GM18951 (cell line): Measurements from ENCODE around the gene CHST3.

Source experiments
- POLR2A ChIP-seq: IDR thresholded peaks from 4 replicates; pipeline ENCODE4 v1.6.1; 2011; ENCODE audit warnings: mild to moderate bottlenecking; ENCODE audit not compliant: insufficient read length, insufficient read depth; ENCODE audit errors: extremely low read depth
- in situ Hi-C: fragments of 300-500 bp; cut with MboI; formaldehyde crosslinking; loops from one replicate; pipeline ENCODE4 v1.12.0; 2022; ENCODE audit warnings: low sequenced_read_pairs, mixed read lengths, inconsistent platforms; ENCODE audit not compliant: unreplicated experiment

CHST3 gene

DNA sequence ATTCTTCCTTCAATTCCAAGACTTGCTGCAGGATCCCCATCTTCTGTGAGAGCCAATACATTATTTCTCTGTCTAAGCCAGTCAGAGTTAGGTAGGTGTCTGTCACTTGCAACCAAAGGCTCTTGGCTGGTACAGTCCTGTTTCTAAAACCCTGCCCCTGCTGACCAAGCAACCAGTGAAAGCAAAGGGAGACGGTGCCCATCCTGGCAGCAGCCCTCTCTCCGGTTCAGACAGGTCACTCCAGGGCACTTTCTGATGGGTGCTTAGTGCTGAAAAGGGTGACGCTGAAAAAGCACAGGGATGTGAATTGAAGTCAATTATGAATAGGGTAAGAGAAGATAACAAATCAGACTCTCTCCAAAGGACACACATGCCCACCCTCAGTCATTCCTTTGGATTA is 86.7 kb downstream of the CHST3 start:
- TF ChIP-seq POLR2A: no peak
- in situ Hi-C loops: no loop called here

DNA sequence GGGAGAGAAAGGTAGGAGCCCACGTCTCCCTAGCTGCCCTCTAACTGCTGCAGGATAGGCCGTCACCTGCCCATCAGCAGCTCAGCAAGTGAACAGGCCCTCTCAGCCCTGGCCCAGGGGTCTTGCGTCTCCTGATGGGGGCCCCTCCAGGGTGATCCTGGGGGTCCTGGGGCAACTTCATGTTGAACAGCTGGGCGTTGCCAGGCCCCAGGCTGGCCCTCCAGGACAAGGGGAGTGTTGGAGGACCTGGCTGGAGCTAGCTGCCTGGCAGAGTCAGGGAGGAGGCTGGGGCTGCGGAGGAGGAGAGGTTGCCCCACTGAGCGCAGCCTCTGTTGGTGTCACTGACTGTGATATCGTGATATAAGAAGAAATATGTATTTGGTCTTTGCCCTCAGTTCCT is 89.5 kb downstream of the CHST3 start:
- in situ Hi-C loops: no loop called here
- no peak for TF ChIP-seq POLR2A

GRCh38 chr10:72056113-72056512 is 91.9 kb downstream of the CHST3 start:
- no peak for TF ChIP-seq POLR2A
- in situ Hi-C loops: no loop called here

- no peak for TF ChIP-seq POLR2A
- in situ Hi-C loops: no loop called here
Measured at GRCh38 chr10:72056932-72057751, 92.9 kb downstream of the CHST3 start.

DNA sequence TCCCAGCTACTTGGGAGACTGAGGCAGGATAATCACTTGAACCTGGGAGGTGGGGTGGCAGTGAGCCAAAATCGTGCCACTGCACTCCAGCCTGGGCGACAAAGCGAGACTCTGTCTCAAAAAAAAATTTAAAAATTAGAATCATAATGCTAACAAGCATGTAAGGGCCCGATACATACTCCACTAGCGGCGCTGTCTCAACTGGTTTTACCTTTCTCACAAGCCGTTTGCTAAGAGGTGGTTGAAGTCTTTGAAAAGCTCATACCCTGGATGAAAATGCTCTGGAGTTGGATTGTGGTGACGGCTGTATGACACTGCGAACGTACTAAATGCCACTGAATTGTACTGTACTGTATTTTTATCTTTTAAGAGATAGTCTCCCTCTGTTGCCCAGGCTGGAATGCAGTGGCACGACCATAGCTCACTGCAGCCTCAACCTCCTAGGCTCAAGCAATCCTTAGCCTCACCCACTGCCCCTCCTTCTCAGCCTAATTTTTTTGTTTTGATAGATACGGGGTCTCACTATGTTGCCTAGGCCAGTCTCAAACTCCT is 94.2 kb downstream of the CHST3 start:
- TF ChIP-seq POLR2A: no peak
- in situ Hi-C loops: no loop called here

DNA sequence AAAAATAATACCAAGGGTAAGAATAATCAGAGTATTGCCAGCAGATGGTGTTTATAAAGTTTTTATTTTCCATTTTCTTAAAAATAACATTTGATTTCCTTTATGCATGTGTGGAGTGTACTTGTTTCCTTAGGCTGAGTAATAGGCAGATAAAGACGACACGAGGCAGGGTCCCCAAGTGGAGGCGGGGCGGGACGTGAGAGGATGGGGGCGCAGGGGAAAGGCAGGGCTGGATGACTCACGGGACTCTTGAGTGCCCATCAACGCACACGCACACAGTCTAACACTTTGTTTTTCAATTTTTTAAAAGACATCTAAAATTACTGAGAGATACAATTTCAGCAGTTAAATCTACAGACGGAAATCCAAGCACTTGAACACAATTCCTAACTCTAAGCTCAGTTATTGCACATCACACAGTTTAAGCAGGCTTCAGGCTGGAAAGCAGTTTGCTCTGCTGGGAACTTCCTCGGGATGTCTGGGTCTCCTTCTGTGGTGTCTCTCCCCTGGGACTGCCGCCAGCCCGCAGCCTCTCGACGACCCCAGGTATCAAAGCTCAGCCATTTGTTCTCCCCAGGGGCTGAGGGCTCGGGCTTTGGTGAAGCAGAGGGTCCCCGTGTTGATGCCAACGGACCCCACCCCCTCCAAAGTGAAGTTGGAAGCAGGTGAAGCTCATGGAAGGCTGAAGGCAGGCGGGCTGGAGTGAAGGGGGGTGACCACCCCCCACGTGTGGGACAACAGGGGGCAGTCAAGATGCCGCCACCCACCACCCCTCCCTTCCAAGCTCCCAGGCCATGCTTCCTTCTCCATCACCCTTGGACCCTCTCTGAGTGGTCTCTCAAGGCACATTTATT is 95.0 kb downstream of the CHST3 start:
- in situ Hi-C loops: no loop called here
- no peak for TF ChIP-seq POLR2A

GRCh38 chr10:72059843-72060822 is 95.9 kb downstream of the CHST3 start:
- TF ChIP-seq POLR2A: no peak
- in situ Hi-C loops: no loop called here

DNA sequence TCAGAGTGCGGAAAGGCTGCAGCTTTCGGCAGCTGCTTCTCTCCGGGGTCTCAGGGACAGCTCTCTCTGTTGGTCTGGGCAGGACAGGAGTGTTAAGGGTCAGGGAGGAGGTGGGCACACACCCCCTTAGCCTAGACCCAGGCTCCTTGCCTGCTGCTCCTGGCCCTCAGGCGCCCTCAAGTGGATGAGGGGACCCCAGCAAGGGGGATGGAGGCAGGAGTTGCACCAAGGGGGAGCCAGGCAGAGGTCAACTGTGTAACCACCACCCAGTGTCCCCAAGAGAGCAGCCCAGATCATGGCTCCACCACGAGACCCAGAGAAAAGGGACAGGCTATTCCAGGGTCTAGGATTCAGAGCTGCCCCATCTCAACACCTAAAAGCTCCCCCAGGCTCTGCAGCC is 97.3 kb downstream of the CHST3 start:
- no peak for TF ChIP-seq POLR2A
- in situ Hi-C loops: no loop called here

DNA sequence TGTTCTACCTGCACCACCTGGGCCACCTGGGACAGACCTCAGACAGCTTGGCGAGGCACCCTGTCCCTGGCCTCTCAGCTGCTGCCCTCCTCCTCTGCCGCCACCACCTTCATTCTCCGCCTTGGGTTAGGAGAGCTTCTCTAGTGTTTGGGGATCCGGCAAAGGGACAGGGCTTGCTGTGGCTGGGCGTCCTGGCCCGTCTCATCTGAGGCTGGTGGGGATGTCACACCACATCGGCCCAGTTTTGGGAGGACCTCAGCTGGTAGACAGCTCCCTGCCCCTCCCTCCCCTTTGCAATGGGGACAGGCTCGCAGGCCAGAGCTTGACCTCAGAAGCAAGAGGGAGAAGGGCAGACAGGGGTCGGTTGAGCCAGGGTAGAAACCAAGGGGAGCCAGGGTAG is 97.7 kb downstream of the CHST3 start:
- TF ChIP-seq POLR2A: no peak
- in situ Hi-C loops: no loop called here

- TF ChIP-seq POLR2A: no peak
- in situ Hi-C loops: no loop called here
Measured at GRCh38 chr10:72062382-72062781, 98.2 kb downstream of the CHST3 start.
